Suprapubic skin (tissue), 4 donors: ENCODE results near the gene SLAMF1. TPM values are rescaled to one million over a fixed set of nuclear protein-coding genes. Genes with fewer than 3 reads are reported as not detected.

Experiments
- DNase-seq, 2 donors: peaks; one replicate each; pipeline ENCODE4 v3.0.0-alpha.2; 2019; ENCODE audit warnings: low spot score in 2 of 2
- H3K27ac ChIP-seq: fragments of 200-600 bp; sonication (generic); one replicate; pipeline ENCODE4 v1.5.1; 2019
- H3K27me3 ChIP-seq: fragments of 200-600 bp; sonication (generic); one replicate; pipeline ENCODE4 v1.5.1; 2019
- H3K36me3 ChIP-seq: fragments of 200-600 bp; sonication (generic); one replicate; pipeline ENCODE4 v1.5.1; 2019
- H3K4me1 ChIP-seq: fragments of 200-600 bp; sonication (generic); one replicate; pipeline ENCODE4 v1.5.1; 2019
- H3K4me3 ChIP-seq: fragments of 200-600 bp; sonication (generic); one replicate; pipeline ENCODE4 v1.5.1; 2019; ENCODE audit warnings: mild to moderate bottlenecking
- H3K9me3 ChIP-seq: fragments of 200-600 bp; sonication (generic); one replicate; pipeline ENCODE4 v1.5.1; 2019
- CTCF ChIP-seq, 2 donors: fragments of 200-600 bp in 1 of 2; fragments of 450-650 bp in 1 of 2; sonication (generic) in 1 of 2; IDR thresholded peaks; one replicate each; pipeline ENCODE4 v1.5.1; 2016 to 2019; ENCODE audit warnings: antibody characterized with exemption in 2 of 2, mild to moderate bottlenecking in 1 of 2, moderate library complexity in 1 of 2
- EP300 ChIP-seq: sonication (generic); formaldehyde crosslinking; IDR thresholded peaks from one replicate; pipeline ENCODE4 v1.6.1; 2017; ENCODE audit warnings: antibody characterized with exemption
- POLR2A ChIP-seq, 2 donors: fragments of 450-650 bp; IDR thresholded peaks; one replicate each; pipeline ENCODE4 v1.6.1; 2017; ENCODE audit warnings: antibody characterized with exemption in 2 of 2, mild to moderate bottlenecking in 2 of 2, moderate library complexity in 2 of 2
- POLR2AphosphoS5 ChIP-seq, 3 donors: sonication (generic); formaldehyde crosslinking; IDR thresholded peaks; one replicate each; pipeline ENCODE4 v1.6.1; 2017; ENCODE audit warnings: antibody characterized with exemption in 3 of 3
- WGBS: methylation state at CpG from one replicate; pipeline ENCODE4 v1.1.5; 2018; 5-methylcytosine and 5-hydroxymethylcytosine counted together
- total RNA-seq, 4 donors: library from RNA; depleted of rRNA; stranded (reverse); fragments of >200 nt; gene quantifications; one replicate each; pipeline ENCODE4 v1.1.0, GENCODE V29; 2016

Gene SLAMF1
- total RNA-seq, 4 donors from 2014 or later = not detected

- TF ChIP-seq POLR2A (IDR thresholded peaks at IDR 0.05) (no peak), POLR2AphosphoS5 (IDR thresholded peaks at IDR 0.05) (no peak), EP300 (no peak), CTCF (IDR thresholded peaks at IDR 0.05) (no peak)
- Histone ChIP-seq H3K4me1 (no peaks in the 10 kb centered on the region), H3K9me3 (no peaks in the 10 kb centered on the region), H3K27me3 (no peaks in the 10 kb centered on the region), H3K36me3 (no peaks in the 10 kb centered on the region), H3K27ac (no peak overlapping the region), H3K4me3 (no peak overlapping the region)
- WGBS = 79% methylated on average over 3 of the region's 3 CpGs
- DNase-seq = no peak
Observed at GRCh38 chr1:160638540-160638857, 8.3 kb downstream of the SLAMF1 start.

GRCh38 chr1:160637821-160638539 is 8.9 kb downstream of the SLAMF1 start:
- WGBS = 61% methylated on average over 5 of the region's 5 CpGs
- TF ChIP-seq CTCF (IDR thresholded peaks at IDR 0.05) (no peak), EP300 (no peak), POLR2AphosphoS5 (IDR thresholded peaks at IDR 0.05) (no peak), POLR2A (IDR thresholded peaks at IDR 0.05) (no peak)
- Histone ChIP-seq H3K9me3 (no peaks in the 10 kb centered on the region), H3K27ac (no peak overlapping the region), H3K36me3 (no peaks in the 10 kb centered on the region), H3K4me3 (no peak overlapping the region), H3K27me3 (no peaks in the 10 kb centered on the region), H3K4me1 (no peaks in the 10 kb centered on the region)
- DNase-seq = no peak

- DNase-seq = no peak
- Histone ChIP-seq H3K4me3 (no peak overlapping the region), H3K27ac (no peak overlapping the region), H3K9me3 (no peaks in the 10 kb centered on the region), H3K27me3 (no peaks in the 10 kb centered on the region), H3K36me3 (no peaks in the 10 kb centered on the region), H3K4me1 (no peaks in the 10 kb centered on the region)
- WGBS = 86% methylated on average over 8 of the region's 8 CpGs
- no peak for TF ChIP-seq CTCF (IDR thresholded peaks at IDR 0.05)
- no peak for TF ChIP-seq EP300
- no peak for TF ChIP-seq POLR2AphosphoS5 (IDR thresholded peaks at IDR 0.05)
- no peak for TF ChIP-seq POLR2A (IDR thresholded peaks at IDR 0.05)
Observed at GRCh38 chr1:160637065-160637464, 9.8 kb downstream of the SLAMF1 start.

GRCh38 chr1:160636547-160636946 is 10.3 kb downstream of the SLAMF1 start:
- Histone ChIP-seq H3K4me1 (no peaks in the 10 kb centered on the region), H3K27me3 (no peaks in the 10 kb centered on the region), H3K36me3 (no peaks in the 10 kb centered on the region), H3K27ac (no peak overlapping the region), H3K9me3 (no peaks in the 10 kb centered on the region), H3K4me3 (no peak overlapping the region)
- TF ChIP-seq POLR2A (IDR thresholded peaks at IDR 0.05) (no peak), EP300 (no peak), POLR2AphosphoS5 (IDR thresholded peaks at IDR 0.05) (no peak), CTCF (IDR thresholded peaks at IDR 0.05) (no peak)
- DNase-seq = no peak
- WGBS = 90% methylated on average over 3 of the region's 3 CpGs

GRCh38 chr1:160636076-160636475 is 10.8 kb downstream of the SLAMF1 start:
- no peak for DNase-seq
- no peak overlapping the region for H3K27ac ChIP-seq
- H3K4me1 ChIP-seq = no peaks in the 10 kb centered on the region
- H3K36me3 ChIP-seq = no peaks in the 10 kb centered on the region
- no peaks in the 10 kb centered on the region for H3K27me3 ChIP-seq
- 72% methylated on average over 4 of the region's 4 CpGs for WGBS
- H3K9me3 ChIP-seq = no peaks in the 10 kb centered on the region
- H3K4me3 ChIP-seq = no peak overlapping the region
- TF ChIP-seq EP300 = no peak
- TF ChIP-seq CTCF (IDR thresholded peaks at IDR 0.05) = no peak
- TF ChIP-seq POLR2A (IDR thresholded peaks at IDR 0.05) = no peak
- TF ChIP-seq POLR2AphosphoS5 (IDR thresholded peaks at IDR 0.05) = no peak
